ENCODE data around the gene AK8.

AK8 gene

DNA sequence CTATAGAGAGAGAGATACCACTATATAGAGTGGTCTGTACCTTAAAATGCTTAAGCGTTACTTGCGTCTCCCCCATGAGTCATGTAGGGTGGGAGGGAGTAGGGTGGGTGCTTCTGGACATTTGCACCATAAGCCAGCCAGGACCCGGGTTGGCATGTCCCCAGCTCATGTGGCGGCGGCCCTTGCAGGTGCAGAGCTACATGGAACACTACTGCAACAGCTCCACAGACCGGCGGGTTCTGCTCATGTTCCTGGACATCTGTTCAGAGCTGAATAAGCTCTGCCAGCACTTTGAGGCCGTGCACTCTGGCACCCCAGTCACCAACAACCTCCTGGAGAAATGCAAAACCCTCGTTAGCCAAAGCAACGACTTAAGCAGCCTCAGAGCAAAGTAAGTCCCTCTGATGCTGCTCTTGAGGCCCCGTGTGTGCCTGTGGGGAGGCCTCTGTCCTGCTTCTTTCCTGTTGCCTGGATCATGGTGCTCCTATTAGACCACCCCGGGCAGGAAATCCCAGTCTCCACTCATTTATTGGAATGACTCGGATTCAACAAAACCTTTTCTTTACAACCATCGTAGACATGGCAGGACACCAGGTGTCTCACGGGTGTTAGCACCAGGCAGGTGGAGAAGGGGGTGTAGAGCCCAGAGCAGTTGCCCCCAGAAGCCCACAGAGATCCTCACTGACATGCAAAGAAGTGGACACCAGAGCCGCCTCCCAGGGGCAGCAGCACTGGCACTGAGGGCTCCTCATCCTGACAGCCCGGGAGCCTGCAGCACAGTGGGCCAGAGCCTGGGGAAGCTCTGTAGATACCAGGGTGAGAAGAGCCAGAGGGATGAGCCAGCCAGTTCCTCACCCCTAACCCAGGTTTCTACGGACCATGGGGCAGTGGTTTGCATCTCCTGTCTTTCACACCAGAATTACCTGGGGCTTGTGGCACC, 9.4 kb upstream of the AK8 start:
- no peak for DNase-seq (ENCODE audit: low read depth)

DNA sequence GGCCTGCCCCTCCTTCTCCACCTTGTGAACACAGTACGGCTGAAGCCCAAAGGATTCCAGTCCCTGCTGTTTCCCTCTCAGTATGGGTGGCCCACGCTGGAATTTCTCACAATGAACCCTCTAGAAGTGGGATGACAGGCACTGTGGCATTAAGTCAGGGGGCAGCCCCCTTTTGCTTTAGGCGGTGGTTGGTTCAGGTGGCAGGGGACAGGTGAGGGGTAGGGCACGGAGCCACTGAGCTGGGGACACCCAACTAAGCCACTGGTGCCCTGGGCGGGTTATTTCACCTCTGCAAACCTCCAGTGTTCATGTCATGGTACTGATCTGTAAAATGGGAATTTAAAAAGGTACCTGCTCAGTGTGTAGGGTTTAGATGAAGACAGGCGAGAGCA, 8.2 kb upstream of the AK8 start:
- no peak for DNase-seq (ENCODE audit: low read depth)

DNA sequence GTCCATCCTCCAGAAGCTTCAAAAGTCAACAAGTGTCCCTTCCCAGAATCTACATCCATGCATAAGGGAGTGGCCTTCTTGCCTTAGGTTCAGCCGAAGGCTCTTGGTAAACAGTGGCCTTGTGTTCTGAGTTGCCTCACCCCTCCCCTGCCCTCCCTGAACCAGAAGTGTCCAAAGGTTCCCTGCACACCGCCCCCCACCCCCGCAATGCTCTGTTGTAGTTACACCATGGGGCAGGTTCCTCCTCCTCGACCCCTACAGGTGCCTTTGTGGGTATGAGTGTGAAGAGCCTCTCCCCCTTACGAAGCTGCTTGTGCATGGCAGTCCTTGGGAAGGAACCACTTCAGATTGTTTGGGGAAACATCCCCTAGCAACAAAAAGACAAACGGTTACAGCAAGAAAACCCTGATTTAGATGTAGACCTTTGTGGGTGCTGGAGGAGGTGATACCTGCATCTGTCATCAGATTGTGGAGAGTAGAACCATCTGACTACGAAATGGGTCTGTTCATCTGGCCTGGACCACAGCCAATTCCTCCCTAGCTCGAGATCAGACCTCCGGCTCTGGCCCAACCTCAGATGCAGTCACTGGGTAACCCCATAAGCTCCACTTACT, 7.7 kb upstream of the AK8 start:
- DNase-seq (ENCODE audit: low read depth): no peak

DNA sequence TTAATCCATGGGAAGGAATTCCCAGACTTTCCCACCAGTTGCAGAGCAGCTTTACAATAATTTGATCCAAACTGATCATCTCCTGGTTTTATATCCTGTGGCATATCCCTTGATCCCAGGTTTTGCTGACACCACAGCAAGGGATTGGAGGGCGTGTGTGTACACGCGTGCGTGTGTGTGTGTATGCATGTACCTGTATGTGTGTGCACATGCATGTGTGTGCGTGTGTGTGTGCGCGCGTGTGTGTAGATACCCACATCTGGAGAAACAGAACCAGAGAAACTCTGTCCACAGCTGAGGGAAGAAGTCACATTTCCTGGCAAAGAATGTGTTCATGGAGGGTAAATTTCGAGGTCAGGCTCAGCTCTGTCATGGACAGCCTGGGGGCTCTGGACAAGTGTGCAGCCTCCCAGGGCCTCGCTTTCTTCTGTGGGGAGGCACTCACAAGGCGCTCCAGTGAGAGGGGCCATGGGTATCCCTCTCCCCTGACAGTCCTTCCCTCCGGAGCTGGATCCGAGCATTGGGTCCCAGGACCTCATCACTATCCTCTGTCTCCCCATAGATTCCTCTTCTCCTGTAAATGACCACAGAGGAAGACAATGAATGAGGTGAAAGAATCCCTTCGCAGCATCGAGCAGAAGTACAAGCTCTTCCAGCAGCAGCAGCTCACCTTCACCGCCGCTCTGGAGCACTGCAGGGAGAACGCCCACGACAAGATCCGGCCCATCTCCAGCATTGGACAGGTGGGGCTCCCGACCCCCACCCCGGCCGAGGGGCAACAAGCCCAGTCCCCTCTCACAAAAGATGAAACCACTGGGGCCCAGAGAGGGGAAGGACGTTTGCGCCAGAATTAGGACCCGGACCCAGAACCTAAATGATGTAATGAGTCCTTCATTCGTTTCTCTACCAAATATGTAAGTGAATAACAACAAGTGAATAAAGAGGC, 5.5 kb upstream of the AK8 start:
- DNase-seq (ENCODE audit: low read depth): no peak

DNA sequence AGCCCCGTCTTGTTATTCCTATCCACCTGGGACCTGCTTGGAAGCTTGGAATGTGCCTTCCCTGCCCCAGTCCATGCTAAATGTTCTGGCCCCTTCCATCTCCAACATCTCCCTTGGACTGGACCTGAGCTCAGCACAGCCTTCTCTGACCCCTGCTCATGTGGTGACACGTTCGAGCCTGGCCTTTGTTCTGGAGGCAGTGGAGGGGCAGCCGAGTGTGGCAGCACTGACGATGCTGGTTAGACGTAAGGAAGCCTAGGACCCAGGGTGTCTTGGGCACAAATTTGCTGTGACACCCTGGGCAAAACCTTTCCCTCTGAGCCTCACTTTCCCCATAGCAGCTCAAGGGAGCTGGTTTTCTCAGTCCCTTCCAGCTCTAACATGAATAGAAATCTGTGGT, 4.5 kb upstream of the AK8 start:
- DNase-seq (ENCODE audit: low read depth): no peak

DNA sequence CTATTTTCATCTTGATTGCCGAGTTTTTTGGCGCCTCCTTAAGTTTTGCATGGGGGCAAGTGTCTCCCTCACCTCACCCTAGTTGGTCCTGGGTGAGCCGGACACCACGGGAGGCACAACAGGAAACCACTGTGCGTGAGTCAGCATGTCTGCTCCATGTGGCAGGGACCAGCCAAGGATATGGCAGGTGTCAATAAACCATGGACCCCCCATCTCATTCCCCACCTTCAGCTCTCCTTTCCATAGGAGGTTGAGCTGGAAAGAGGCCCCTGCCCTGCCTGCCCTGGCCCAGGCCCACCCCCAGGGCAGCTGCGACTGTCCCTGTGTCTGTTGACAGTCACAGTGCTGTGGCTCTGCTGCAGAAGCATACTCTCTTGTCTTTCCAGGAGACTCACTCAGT, 3.7 kb upstream of the AK8 start:
- DNase-seq (ENCODE audit: low read depth): no peak

DNA sequence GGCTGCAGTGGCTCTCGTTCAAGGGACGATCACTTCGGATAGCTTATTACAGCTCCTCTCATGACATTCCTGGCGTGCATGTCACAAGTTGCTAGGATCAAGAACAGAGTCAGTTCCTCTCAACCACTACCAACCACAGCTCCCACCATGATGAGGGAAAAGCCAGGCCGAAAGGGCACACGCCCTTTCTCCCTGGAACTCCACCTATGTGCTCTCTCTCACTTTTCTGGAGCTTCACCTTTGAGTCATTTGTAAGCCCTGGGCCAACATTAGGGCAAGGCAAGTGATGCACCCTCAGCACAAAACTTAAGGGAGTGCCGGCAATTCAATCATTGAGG, 2.2 kb upstream of the AK8 start:
- no peak for DNase-seq (ENCODE audit: low read depth)

DNA sequence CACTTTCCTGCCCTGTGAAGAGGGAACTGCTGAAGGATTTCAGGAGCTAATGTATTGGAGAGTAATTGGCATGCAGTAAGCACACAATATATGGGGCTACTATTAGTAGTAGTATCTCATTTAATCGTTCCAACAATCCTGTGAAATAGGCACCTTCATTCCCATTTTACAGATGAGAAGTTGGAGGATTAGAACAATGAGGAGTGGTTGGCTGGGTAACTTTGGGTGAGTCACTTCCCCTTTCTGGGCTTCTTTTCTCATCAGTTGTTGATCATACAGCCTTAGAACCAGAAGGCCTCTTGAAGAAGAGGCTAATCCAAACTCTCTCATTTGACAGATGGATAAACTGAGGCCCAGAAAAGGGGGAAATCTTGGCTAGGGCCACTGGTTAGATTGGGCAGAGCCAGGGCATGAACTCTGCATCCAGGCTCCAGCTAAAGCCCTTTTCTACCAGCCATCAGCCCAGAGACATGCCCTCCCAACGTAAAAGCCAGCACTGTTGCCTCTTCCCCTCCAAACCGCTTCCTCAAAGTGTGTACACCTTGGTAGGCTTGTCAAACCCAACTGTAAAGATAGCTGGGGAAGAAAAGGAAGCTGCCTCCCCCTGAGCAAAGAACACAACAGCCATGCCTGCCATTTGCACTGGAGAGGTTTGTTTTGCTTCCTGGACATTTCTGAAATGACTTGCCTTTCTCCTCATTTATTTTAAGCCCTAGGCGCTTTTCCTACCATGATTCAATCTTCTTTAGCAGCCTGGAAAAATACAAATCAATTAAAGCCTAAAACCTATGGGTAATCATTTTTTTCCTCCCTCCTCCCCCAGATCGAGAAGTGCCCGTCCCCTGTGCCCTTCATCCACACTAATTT, 1.6 kb upstream of the AK8 start:
- no peak for DNase-seq (ENCODE audit: low read depth)

DNA sequence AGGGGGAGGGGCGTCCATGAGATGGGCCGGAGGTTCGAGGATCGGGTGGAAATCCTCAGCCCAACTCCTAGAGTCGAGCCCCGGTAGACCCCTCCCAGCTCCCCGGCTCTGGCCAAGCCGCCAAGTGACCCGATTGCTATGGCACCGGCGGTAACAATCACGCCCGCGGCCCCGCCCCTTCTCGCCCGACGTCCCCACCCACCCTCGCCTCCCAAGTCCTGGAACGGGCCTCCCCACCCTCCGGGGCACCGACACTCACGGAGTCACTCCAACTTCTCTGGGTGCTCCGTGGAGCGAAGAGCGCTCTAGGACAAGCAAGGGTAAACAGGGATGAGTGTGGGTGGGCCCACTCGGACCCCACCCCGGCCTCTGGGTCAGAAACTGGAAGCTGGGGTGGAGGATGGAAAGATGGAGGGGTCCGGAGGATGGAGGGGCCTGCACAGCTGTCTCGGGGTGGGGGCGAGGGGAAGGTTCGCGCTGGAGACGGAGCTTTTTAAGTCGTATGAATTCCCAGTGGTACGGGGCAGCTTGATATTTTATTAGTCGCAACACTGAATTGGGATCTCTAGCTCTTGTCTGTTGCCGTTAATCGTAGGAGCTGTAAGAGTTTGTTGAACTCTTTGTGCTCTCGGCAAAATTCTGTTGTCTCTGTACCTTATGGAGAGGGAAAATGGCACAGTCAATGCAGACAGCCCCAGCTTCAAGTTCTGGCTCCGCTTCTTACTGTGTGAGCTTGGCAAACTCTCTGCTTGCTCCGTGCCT, 792 bp upstream of the AK8 start, which contains the start of gene SPACA9:
Gene SPACA9 (plus strand): TSS at position 204 of the 762 bp plus-strand sequence. CDS start 5,050 bp downstream, outside the sequence.
- peak; percentile 70 for DNase-seq (ENCODE audit: low read depth)

DNA sequence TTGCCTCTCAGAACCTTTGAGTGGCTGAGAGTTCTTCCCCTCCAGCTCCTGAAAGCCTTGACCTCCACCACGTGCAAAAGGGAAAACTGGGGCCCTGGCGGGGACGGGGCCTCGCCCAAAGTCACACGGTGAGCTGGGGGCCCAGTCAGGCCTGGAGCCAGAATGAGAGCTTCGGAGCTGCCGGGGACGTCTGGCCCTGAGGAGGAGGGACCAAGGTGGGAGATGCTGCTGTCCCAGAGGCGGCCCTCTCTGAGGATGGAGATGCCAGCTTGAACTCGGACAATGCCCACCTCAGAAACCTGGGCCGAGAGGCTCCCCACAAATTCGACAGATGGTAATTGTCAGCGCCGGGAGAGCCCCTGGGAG, 643 bp downstream of the AK8 start:
- no peak for DNase-seq (ENCODE audit: low read depth)

DNA sequence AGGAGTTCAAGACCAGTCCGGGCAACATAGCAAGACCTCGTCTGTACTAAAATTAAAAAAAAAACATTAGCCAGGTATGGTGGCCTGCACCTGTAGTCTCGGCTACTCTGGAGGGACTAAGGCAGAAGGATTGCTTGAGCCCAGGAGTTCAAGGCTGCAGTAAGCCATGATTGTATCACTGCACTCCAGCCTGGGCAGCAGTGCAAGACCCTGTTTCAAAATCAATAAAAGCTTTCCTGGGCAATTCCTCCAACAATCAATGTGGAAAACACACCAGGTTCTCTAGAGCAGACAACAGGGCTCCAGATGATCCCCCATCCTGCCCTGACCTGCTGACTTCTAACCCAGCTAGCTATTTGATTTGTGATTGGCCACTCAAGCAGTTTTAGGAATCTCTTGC, 1.2 kb downstream of the AK8 start:
- DNase-seq (ENCODE audit: low read depth): no peak

DNA sequence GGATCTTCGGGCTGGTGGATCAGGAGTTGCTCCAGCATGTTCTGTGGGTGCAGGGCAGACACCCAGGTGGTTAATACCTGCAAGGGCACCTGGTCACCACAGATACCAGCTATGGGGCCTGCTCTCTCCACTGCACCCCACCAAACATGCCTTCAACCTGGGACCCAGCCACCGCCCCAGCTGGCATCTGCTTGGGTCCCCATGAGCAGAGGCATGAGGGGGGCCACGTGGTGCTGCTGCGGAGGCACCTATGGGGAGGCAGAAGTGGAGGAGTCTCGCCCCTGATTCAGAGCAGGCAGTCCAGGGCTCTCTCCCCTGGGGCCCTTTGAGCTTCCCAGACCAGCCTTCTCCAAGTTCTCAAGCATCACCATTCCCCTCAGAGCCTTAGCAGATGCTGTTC, 2.9 kb downstream of the AK8 start:
- no peak for DNase-seq (ENCODE audit: low read depth)

DNA sequence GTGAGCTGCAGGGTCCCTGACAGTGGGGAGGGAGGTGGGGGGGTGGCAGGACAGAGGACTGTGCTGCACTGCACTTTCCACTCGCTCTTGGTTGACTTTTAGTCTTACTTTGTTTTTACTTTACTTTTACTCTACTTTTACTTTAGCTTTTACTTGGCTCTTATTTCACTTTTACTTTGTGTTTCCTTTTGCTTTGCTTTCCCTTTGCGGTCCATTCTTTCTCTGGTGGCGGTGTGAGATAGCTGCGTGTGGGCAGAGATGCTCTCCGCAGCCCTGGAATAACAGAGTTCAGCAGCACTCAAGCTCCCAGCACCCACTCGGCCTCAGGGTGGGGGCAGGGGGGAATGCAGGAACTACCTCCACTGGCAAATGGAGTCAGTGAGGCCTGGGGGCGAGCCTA, 4.7 kb downstream of the AK8 start:
- DNase-seq (ENCODE audit: low read depth): no peak

DNA sequence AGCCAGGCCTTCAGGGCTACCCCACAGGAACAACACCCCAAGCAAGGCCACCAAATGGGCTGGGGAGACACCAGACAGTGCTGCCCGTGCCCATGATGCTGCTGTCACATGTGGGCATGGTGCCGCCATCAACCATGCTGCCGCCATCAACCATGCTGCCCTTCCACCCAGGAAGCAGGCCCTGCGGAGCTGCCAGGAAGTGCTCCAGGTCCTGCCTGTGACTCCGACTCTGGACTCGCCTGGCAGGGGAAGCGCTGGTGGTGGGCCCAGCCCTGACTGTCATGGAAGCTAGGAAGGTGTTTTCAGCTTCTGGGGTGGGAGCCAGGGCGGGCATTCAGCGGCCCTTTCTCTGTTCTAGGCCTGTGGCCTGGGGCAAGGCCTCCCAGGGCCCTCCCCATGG, 8.8 kb downstream of the AK8 start:
- no peak for DNase-seq (ENCODE audit: low read depth)

DNA sequence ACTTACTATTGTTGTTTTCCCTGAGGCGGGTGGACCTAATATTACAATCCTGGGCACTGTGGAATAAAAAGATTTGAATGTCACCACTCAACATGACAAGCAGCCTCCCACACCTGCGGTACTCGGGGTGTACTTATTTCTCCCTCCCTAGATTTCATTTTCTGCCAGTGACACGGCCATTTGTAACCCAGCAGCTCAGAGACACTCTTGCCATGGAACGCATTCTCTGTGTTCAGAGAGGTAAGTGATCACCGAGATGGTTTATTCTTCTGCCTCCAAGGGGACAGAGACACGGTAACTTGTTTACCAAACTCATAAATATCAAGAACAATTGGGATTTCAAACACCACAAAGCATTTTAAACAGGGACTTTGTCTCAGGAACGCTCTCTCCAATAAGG, 11.2 kb downstream of the AK8 start:
- no peak for DNase-seq (ENCODE audit: low read depth)

DNA sequence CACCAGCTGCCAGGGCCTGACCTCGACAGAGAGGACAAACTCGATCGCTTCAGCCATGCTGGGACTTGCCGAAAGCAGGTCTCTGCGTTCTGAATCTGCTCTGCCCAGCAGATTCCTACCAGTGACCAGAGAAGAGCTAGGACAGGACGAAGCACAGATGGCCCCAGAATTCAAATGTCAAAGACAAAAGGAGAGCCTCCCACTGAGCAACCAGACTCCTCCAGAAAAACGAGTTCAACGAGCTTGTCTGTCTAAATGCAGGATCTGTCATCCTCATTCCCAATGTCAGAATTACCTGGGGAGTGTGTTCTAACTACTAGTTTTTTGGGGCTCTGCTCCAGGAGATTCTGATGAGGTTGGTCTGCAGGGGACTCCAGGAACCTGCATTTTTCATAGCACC, 13.4 kb downstream of the AK8 start:
- DNase-seq (ENCODE audit: low read depth): no peak

DNA sequence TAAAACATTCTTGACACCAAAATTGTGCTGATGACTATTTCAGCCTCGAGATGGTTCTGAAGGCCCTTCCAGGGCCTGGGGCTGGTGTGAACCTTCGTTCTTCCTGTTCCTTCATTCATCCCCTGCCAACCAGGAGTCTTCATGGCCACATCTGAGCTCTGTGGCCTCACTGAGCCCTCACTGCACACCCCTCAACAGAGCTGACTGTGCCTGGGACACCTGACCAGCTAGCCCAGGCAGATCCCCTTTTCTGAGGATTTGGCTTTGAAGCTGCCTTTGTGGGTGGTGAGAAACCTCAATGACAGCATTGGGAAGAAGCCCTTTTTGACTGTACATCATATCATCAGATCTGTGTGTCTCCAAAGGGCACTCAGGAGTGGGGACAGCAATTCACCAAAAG, 13.8 kb downstream of the AK8 start:
- DNase-seq (ENCODE audit: low read depth): no peak

DNA sequence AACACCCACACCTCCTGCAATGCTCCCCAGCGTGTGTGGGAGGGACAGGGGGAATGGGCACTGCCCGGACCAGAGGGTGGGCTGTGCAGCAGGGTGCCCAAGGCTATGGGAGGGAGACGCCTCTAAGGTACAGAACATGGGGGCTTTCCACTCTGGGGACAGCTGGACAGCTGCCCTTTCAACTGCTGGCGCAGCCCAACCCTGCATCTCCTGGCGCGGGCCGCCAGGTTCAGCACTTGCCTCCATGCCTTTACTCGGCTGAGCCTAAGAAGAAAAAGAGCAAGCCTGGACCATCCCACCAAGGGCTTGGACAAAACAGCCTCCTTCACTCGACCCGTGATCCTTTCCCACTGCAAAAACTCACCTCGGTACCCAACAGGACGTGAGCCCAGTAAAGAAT, 15.0 kb downstream of the AK8 start:
- no peak for DNase-seq (ENCODE audit: low read depth)

DNA sequence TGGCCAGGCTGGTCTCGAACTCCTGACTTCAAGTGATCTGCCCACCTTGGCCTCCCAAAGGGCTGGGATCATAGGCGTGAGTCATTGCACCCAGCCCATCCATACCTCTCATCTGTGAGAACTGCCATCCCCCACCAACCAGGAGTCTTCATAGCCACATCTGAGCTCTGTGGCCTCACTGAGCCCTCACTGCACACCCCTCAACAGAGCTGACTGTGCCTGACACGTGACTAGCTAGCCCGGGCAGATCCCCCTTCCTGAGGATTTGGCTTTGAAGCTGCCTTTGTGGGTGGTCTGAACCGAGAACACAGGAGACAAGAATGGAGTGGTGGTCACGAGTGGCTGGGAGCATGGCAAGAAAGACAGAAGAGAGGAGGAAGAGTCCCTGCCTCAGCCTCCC, 15.6 kb downstream of the AK8 start:
- no peak for DNase-seq (ENCODE audit: low read depth)

DNA sequence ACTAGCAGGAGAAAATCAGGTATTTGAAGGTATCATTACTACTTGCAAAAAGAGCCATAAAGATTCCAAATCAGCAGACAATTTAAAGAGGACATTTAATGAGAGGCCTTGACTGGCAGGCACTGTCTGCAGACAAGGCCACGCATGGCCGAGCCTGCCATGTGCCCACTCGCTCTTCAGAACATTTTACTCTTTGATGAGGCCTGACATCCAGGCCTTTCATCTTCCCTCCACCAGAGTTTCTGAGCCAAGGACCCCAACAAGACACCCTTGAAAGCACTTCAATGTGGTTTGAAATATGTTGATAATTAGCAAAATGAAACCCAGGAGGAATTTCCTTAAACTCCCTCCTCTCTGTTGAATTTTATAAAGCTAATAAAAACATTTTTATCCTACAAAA, 16.4 kb downstream of the AK8 start:
- no peak for DNase-seq (ENCODE audit: low read depth)

DNA sequence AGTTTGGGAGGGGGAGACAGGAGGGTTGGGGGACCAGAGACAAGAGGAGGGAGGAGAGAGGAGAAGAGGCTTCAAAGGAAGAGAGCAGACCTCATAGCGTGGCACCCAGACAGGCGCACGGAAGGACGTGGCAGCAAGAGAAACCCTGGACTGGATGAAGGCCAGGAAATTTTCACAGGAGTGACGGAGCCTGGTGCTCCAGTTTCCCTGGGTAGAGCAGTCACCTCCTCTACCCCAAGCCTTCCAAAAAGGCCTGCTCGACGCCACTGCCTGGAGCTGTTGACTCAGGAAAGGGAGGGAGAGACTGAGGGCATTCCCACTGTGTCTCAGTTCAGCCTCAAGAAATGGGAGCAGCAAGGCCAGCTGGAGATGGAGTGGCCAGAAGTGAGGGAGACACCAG, 19.3 kb downstream of the AK8 start:
- no peak for DNase-seq (ENCODE audit: low read depth)

All from fibroblast of gingiva (primary cell).